Measurements from ENCODE around the gene TST. TPM values are rescaled to one million over a fixed set of nuclear protein-coding genes. Genes with fewer than 3 reads are reported as not detected.

Gene TST
- total and polyA plus RNA-seq, 5 donors from 2014 or later: 1.4 to 3.3 (median 1.8) TPM; not detected in 1

DNA sequence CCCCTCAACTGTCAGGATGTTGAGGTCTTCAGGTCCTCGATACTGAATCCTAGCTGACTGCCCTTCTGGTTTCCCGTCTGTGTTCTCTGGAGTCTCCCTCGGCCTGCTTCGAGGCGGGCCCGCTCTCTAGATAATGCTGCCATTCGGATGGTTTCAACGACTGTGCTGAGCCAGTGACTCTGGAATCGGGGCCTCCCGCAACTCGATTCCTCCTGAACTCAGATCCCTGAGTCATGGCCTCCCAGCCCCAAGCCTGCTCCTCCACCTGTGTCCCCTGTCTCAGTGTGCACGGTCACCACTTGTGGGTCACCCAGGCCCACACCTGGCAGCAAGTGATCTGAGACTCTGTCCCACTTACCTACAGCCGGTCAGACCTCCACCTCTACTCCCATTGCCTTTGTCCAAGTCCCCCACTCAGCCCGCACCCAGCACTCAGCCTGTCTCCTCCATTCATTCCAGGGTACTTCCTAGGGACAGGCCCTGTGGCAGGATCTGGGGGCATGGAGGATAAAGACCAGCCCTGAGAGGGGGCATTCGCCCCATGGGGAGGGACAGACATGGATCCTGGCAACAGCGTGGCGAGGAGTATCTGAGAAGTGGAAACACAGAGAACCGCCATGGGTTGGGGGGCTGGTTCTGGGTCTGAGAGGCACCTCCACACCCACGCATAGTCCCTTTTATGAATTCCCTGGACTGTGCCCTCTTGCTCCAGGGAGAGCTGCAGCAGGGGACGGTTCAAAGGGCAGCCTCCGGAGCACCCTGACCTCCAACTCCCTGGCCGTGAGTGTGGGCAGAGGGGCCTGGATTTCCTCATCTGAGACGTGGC is 14.6 kb upstream of the TST start:
- Mint-ChIP-seq H3K4me3 (no peak overlapping the region), H3K36me3 (no peaks in the 10 kb centered on the region), H3K27ac (no peak overlapping the region), H3K4me1 (no peaks in the 10 kb centered on the region), H3K27me3 (no peaks in the 10 kb centered on the region), H3K9me3 (no peaks in the 10 kb centered on the region)
- H3K9me3 ChIP-seq (ENCODE audit: control insufficient read depth in 2 of 2, low read length in 2 of 2): no peaks in the 10 kb centered on the region
- ATAC-seq (ENCODE audit: low read depth in 2 of 2) (no peak), DNase-seq (no peak)
- no peaks in the 10 kb centered on the region for H3K27me3 ChIP-seq (ENCODE audit: control insufficient read depth, insufficient read depth, low read length)
- no peak overlapping the region for H3K4me3 ChIP-seq (ENCODE audit: low read depth, low read length)
- no peaks in the 10 kb centered on the region for H3K36me3 ChIP-seq (ENCODE audit: control insufficient read depth, insufficient read depth, low read length)
- H3K4me1 ChIP-seq (ENCODE audit: control insufficient read depth, insufficient read depth, low read length, poor library complexity, severe bottlenecking): no peaks in the 10 kb centered on the region
- no peak overlapping the region for H3K27ac ChIP-seq (ENCODE audit: insufficient read depth, low read length, poor library complexity, severe bottlenecking)

DNA sequence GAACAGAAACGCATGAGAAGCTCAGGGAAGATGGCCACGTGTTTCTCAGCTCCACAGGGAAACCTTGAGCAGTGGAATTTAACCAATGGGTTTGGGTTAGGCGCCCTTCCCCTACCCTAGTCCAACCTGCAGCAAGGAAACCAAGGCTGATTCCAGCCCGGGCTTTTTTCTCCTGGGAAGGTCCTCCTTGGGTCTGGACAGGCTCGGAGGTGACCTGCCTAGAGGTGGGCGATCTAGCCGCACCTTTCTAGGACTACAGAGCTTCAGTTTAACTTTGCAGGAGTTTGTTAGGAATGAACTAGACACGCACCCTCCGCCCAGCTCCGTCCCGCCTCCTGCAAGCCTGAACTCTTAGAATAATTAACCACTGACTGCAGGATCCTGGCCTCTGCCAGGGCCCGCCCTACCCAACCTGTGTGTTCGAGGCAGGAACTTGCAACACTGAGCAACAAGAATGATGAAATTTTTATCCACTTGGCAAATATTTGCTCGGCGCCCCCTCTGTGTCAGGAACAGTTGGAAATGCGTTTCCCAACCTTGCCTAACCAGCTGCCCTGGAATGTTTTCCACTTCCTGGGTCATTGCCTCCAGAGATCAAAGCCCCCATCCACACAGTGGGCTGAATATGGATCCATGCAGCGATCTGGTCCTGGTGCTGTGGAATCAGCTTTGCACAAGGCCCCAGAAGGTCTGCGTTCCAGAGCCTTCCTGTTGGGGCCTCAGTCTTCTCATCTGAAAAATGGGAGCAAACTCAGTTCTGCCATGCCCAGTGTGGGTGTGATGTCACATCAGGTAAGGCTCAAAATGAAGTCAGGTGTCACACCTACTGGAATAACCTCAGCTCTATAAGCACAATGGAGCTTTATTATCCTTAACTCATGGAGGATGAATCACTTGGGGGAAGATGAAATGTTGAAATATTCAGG is 13.6 kb upstream of the TST start:
- no peak overlapping the region for H3K4me3 ChIP-seq (ENCODE audit: low read depth, low read length)
- Mint-ChIP-seq H3K4me1 (no peaks in the 10 kb centered on the region), H3K4me3 (no peak overlapping the region), H3K36me3 (no peaks in the 10 kb centered on the region), H3K27ac (no peak overlapping the region), H3K9me3 (no peaks in the 10 kb centered on the region), H3K27me3 (no peaks in the 10 kb centered on the region)
- no peaks in the 10 kb centered on the region for H3K27me3 ChIP-seq (ENCODE audit: control insufficient read depth, insufficient read depth, low read length)
- no peak overlapping the region for H3K27ac ChIP-seq (ENCODE audit: insufficient read depth, low read length, poor library complexity, severe bottlenecking)
- no peak for ATAC-seq (ENCODE audit: low read depth in 2 of 2)
- H3K9me3 ChIP-seq (ENCODE audit: control insufficient read depth in 2 of 2, low read length in 2 of 2): no peaks in the 10 kb centered on the region
- DNase-seq: no peak
- no peaks in the 10 kb centered on the region for H3K36me3 ChIP-seq (ENCODE audit: control insufficient read depth, insufficient read depth, low read length)
- H3K4me1 ChIP-seq (ENCODE audit: control insufficient read depth, insufficient read depth, low read length, poor library complexity, severe bottlenecking): no peaks in the 10 kb centered on the region

DNA sequence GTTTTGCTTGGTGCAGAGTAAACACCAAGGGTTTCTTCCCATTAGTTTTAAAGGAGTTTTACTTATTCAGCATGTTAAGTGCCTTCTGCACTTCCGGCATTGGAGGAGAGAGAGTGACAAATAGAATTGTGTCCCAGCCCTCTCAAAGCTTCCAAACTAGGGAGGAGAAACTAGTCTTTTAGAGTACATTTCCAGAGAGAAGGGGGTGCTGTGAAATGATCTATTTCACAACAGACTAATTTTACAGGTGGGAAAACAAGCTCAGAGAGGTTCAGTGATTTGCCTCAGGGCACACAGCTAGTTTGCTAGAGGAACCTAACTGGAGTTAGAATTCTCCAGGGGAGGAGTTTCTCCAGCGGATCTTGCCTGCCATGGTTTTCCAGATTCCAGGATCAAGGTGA is 12.9 kb upstream of the TST start:
- no peaks in the 10 kb centered on the region for H3K9me3 Mint-ChIP-seq
- H3K36me3 ChIP-seq (ENCODE audit: control insufficient read depth, insufficient read depth, low read length): no peaks in the 10 kb centered on the region
- no peak for ATAC-seq (ENCODE audit: low read depth in 2 of 2)
- no peaks in the 10 kb centered on the region for H3K27me3 Mint-ChIP-seq
- H3K27me3 ChIP-seq (ENCODE audit: control insufficient read depth, insufficient read depth, low read length): no peaks in the 10 kb centered on the region
- H3K27ac Mint-ChIP-seq: no peak overlapping the region
- H3K4me3 ChIP-seq (ENCODE audit: low read depth, low read length): no peak overlapping the region
- no peaks in the 10 kb centered on the region for H3K4me1 ChIP-seq (ENCODE audit: control insufficient read depth, insufficient read depth, low read length, poor library complexity, severe bottlenecking)
- H3K36me3 Mint-ChIP-seq: no peaks in the 10 kb centered on the region
- no peak overlapping the region for H3K4me3 Mint-ChIP-seq
- H3K9me3 ChIP-seq (ENCODE audit: control insufficient read depth in 2 of 2, low read length in 2 of 2): no peaks in the 10 kb centered on the region
- H3K4me1 Mint-ChIP-seq: no peaks in the 10 kb centered on the region
- no peak overlapping the region for H3K27ac ChIP-seq (ENCODE audit: insufficient read depth, low read length, poor library complexity, severe bottlenecking)
- DNase-seq: no peak

DNA sequence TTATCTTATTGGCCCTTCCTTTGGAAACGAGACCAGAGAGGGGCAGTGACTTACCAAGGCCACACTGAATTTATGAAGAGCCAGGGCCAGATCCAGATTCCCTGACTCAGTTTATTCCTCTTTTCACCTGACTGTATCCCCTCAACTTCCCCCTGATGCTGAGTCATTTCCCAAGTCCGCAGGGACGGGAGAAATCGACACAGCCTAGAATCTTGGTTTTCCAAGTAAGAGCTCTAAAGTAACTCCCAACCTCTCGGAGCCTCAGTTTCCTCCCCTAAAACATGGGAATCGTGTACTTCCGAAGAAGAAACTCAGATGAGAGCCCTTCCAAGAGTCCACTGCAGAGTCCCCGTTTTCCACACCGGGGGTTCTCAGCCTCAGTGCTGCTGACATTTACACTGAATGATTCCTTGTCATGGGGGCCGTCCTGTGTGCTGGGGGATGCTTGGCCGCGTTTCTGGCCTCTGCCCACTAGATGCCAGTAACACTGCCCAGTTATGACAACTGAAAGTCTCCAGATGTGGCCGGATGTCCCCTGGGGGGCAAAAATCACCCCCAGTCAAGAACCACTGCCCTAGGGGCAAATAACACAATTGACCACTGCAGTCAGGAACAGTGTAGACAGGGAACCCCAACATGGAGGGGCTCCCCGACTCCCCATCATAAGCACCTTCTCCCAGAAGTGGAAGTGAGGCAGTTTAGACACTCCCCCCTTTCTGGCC is 11.5 kb upstream of the TST start:
- Histone ChIP-seq H3K4me1 (ENCODE audit: control insufficient read depth, insufficient read depth, low read length, poor library complexity, severe bottlenecking) (no peaks in the 10 kb centered on the region), H3K27me3 (ENCODE audit: control insufficient read depth, insufficient read depth, low read length) (no peaks in the 10 kb centered on the region), H3K4me3 (ENCODE audit: low read depth, low read length) (no peak overlapping the region), H3K36me3 (ENCODE audit: control insufficient read depth, insufficient read depth, low read length) (no peaks in the 10 kb centered on the region), H3K27ac (ENCODE audit: insufficient read depth, low read length, poor library complexity, severe bottlenecking) (no peak overlapping the region), H3K9me3 (ENCODE audit: control insufficient read depth in 2 of 2, low read length in 2 of 2) (no peaks in the 10 kb centered on the region)
- Mint-ChIP-seq H3K27me3 (no peaks in the 10 kb centered on the region), H3K9me3 (no peaks in the 10 kb centered on the region), H3K4me1 (no peaks in the 10 kb centered on the region), H3K4me3 (no peak overlapping the region), H3K27ac (peak overlapping the region in 1 of 3 donors; percentile 77), H3K36me3 (no peaks in the 10 kb centered on the region)
- no peak for DNase-seq
- ATAC-seq (ENCODE audit: low read depth in 2 of 2): no peak

DNA sequence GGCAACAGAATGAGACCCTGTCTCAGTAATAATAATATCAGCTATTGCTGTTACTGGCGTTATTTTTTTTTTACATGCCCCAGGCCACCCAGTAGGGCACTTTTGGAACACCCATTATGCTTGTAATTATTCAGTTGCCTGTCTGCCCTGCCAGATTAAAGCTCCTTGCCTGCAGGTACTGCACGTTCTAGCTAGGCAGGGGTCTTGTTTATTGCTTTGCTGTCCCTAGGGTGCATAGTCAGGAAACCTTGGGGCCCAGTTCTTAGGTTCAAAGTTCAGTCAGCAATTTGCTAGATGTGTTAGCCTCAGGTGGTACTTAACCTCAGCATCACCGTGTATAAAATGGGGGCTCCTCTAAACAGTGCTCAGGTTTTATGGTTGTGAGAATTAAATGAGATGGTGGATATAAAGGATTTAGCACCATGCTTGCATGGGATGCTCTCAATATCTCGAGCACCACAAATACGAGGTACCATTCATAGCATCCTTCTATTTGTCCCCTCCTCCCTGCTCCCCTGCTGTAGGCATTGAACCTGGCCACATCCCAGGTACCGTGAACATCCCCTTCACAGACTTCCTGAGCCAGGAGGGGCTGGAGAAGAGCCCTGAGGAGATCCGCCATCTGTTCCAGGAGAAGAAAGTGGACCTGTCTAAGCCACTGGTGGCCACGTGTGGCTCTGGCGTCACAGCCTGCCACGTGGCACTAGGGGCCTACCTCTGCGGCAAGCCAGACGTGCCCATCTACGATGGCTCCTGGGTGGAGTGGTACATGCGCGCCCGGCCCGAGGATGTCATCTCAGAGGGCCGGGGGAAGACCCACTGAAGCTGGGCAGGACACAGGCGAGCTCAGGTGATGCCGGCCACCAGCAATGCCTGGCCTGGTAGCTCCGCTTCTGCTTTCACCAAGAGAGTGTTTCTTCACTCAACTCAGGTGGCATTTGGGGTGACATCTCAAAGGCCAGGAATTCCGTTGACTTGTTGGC is 9.7 kb upstream of the TST start:
- no peak overlapping the region for H3K27ac ChIP-seq (ENCODE audit: insufficient read depth, low read length, poor library complexity, severe bottlenecking)
- no peaks in the 10 kb centered on the region for H3K27me3 ChIP-seq (ENCODE audit: control insufficient read depth, insufficient read depth, low read length)
- DNase-seq (no peak), ATAC-seq (ENCODE audit: low read depth in 2 of 2) (no peak)
- no peaks in the 10 kb centered on the region for H3K9me3 ChIP-seq (ENCODE audit: control insufficient read depth in 2 of 2, low read length in 2 of 2)
- Mint-ChIP-seq H3K4me1 (peaks cover 0 to 3% (median 0%) of the 10 kb centered on the region in 4 donors), H3K9me3 (no peaks in the 10 kb centered on the region), H3K36me3 (peaks cover 6% of the 10 kb centered on the region), H3K27me3 (no peaks in the 10 kb centered on the region), H3K4me3 (no peak overlapping the region), H3K27ac (no peak overlapping the region)
- H3K4me3 ChIP-seq (ENCODE audit: low read depth, low read length): no peak overlapping the region
- no peaks in the 10 kb centered on the region for H3K36me3 ChIP-seq (ENCODE audit: control insufficient read depth, insufficient read depth, low read length)
- no peaks in the 10 kb centered on the region for H3K4me1 ChIP-seq (ENCODE audit: control insufficient read depth, insufficient read depth, low read length, poor library complexity, severe bottlenecking)

DNA sequence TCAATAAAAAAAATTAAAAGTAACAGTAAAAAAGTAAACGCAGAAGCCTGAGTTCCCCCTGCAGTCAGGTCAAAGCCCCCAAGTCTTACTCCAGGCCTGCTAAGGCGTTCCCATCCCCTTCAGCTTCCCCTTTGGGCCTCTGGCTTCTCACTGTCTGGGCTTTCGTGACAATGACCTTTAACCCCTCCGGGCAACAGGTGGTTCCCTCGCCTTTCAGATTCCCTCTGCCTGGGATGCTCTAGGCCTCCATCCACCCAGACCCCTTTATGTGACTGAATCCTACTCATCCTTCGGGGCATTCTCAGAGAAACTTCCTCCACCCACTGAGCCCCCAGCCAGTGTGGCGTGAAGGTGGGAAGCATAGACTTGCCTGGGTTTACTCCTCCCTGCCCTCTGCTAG is 8.3 kb upstream of the TST start:
- peaks cover 0 to 3% (median 0%) of the 10 kb centered on the region in 4 donors for H3K4me1 Mint-ChIP-seq
- Histone ChIP-seq H3K36me3 (ENCODE audit: control insufficient read depth, insufficient read depth, low read length) (no peaks in the 10 kb centered on the region), H3K27me3 (ENCODE audit: control insufficient read depth, insufficient read depth, low read length) (no peaks in the 10 kb centered on the region), H3K27ac (ENCODE audit: insufficient read depth, low read length, poor library complexity, severe bottlenecking) (no peak overlapping the region), H3K4me1 (ENCODE audit: control insufficient read depth, insufficient read depth, low read length, poor library complexity, severe bottlenecking) (no peaks in the 10 kb centered on the region), H3K4me3 (ENCODE audit: low read depth, low read length) (no peak overlapping the region), H3K9me3 (ENCODE audit: control insufficient read depth in 2 of 2, low read length in 2 of 2) (no peaks in the 10 kb centered on the region)
- H3K4me3 Mint-ChIP-seq: no peak overlapping the region
- H3K27ac Mint-ChIP-seq: no peak overlapping the region
- no peak for DNase-seq
- H3K36me3 Mint-ChIP-seq: peaks cover 6% of the 10 kb centered on the region
- H3K9me3 Mint-ChIP-seq: no peaks in the 10 kb centered on the region
- no peak for ATAC-seq (ENCODE audit: low read depth in 2 of 2)
- H3K27me3 Mint-ChIP-seq: no peaks in the 10 kb centered on the region

DNA sequence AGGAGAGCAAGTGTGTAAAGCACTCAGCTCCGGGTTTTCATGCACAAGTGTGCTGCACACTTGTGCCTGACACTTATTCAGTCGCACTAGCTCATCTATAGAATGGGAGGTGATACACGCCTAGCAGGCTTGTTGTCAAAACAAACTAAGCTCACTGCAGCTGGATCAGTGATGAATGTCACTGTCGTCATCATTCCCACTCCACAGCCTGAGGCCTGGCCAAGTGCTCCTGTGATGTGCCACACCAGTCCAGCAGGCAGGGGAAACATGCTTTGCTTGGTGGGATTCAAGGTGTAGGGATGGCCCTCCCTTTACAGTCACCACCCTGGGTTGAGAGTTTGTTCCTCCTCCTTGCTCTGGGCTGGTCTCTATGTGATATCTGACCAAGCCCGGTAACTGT is 7.1 kb upstream of the TST start:
- H3K27me3 Mint-ChIP-seq: no peaks in the 10 kb centered on the region
- H3K36me3 Mint-ChIP-seq: peaks cover 6% of the 10 kb centered on the region
- DNase-seq (no peak), ATAC-seq (ENCODE audit: low read depth in 2 of 2) (no peak)
- H3K27ac Mint-ChIP-seq: no peak overlapping the region
- no peak overlapping the region for H3K27ac ChIP-seq (ENCODE audit: insufficient read depth, low read length, poor library complexity, severe bottlenecking)
- no peaks in the 10 kb centered on the region for H3K9me3 Mint-ChIP-seq
- no peak overlapping the region for H3K4me3 ChIP-seq (ENCODE audit: low read depth, low read length)
- no peaks in the 10 kb centered on the region for H3K27me3 ChIP-seq (ENCODE audit: control insufficient read depth, insufficient read depth, low read length)
- H3K4me3 Mint-ChIP-seq: no peak overlapping the region
- H3K4me1 ChIP-seq (ENCODE audit: control insufficient read depth, insufficient read depth, low read length, poor library complexity, severe bottlenecking): no peaks in the 10 kb centered on the region
- no peaks in the 10 kb centered on the region for H3K36me3 ChIP-seq (ENCODE audit: control insufficient read depth, insufficient read depth, low read length)
- H3K9me3 ChIP-seq (ENCODE audit: control insufficient read depth in 2 of 2, low read length in 2 of 2): no peaks in the 10 kb centered on the region
- H3K4me1 Mint-ChIP-seq: peaks cover 0 to 11% (median 6%) of the 10 kb centered on the region in 4 donors

All from CD4-positive, CD25-positive, alpha-beta regulatory T cell (primary cell).